IPS-18c (cell line): Measurements from ENCODE around the gene MIDN.

ENCODE experiments used
- H3K4me3 ChIP-seq: 2 replicates; pipeline ENCODE4 v1.7.0; 2013; ENCODE audit warnings: low read depth, mild to moderate bottlenecking, low read length, moderate library complexity; ENCODE audit not compliant: insufficient read depth
- H3K9me3 ChIP-seq: one replicate; pipeline ENCODE4 v1.6.1; 2013; ENCODE audit warnings: mild to moderate bottlenecking, low read length, moderate library complexity; ENCODE audit not compliant: control insufficient read depth, insufficient read depth

MIDN gene

GRCh38 chr19:1280636-1281568 is 32.5 kb downstream of the MIDN start:
- no peak overlapping the region for H3K4me3 ChIP-seq
- H3K9me3 ChIP-seq, result no peaks in the 10 kb centered on the region

DNA sequence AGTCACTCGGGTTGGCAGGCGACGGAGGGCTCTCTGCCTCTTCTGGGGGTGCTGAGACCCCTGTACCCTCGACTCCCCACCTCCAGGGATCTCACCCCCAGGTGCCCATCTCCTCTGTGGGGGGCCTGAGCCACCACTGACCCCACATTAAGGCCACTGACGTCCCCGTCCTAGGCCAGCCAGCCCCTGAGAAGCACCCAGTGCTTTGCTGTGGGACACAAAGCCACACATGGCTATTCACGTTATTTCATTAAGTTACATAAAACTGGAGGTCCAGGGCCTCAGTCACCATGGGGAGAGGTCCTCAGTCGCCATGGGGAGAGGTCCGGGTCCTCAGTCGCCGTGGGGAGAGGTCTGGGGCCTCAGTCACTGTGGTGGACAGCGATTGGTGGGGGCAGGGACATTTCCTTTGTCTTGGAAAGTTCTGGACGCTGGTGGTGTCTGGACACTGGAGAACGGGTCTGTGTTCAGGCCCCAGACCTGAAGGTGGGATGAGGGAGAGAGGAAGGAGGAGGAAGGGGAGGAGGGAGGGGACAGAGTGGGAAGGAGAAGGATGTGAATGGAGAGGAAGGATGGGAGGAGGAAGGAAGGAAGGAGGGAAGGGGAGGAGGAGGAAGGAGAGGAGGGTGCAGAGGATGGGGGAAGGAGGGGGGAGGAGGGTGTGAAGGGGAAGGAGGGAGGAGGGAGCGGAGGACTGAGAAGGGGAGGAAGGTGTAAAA is 33.3 kb downstream of the MIDN start:
- no peak overlapping the region for H3K4me3 ChIP-seq
- no peaks in the 10 kb centered on the region for H3K9me3 ChIP-seq

GRCh38 chr19:1282588-1283206 is 34.3 kb downstream of the MIDN start:
- H3K4me3 ChIP-seq, result no peak overlapping the region
- H3K9me3 ChIP-seq, result no peaks in the 10 kb centered on the region

DNA sequence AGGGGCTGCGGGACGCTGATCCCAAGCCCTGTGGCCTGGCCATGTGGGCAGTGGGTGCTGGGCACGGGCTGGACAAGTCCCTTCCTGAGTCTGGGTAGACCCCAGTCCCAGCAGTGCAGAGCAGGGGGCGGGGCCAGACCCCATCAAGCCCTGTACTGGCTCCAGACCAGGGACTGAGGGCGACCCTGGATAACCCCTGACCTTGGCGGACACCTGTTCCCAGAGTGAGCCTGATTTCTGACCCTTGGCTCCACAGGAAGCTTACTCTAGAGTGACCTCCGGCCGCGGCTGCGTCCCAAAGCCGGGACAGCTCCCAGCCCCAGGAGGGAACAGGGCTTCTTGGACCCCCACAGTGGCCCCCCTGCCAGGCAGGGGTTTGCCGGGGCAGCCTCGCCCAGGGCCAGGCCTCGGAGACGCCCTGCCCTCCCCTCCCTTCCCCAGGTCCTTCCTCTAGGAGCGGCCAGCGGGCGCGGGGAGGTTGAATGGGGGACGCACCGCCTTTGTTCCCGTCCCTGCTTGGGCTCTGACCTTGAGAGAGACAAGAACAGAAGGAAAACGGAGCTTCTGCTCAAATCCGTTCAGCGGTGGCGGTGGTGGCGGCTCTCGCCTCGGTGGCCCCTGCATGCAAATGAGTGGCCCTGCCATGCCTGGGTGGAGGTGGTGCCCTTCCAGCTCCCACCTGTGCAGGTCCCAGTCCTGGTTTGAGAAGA is 35.0 kb downstream of the MIDN start:
- H3K9me3 ChIP-seq, result no peaks in the 10 kb centered on the region
- no peak overlapping the region for H3K4me3 ChIP-seq

DNA sequence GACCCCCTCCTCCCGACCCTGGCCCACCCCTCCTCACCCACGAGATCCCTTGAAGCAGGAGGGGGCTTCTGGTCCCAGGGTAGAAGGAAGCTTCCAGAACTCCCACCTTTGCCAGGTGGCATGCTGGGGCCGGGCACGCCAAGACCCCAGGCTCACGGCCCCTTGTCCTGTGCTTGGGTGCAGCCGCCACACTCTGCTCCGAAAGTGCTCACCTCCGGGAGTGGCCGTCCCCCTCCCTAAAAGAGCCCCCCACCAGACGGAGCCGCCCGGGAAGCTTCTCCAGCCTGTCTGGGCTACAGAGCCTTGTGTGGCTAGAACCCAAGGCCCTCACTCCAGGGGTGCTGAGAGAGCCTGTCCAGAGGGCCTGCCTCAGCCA is 35.5 kb downstream of the MIDN start:
- H3K9me3 ChIP-seq, result no peaks in the 10 kb centered on the region
- H3K4me3 ChIP-seq, result no peak overlapping the region

GRCh38 chr19:1284293-1284978 is 36.1 kb downstream of the MIDN start:
- H3K9me3 ChIP-seq, result no peaks in the 10 kb centered on the region
- no peak overlapping the region for H3K4me3 ChIP-seq

GRCh38 chr19:1284979-1285736 is 36.8 kb downstream of the MIDN start:
- Histone ChIP-seq H3K4me3 (peak overlapping the region; percentile 31; the same call in 1 of the 2 replicates), H3K9me3 (no peaks in the 10 kb centered on the region)

- no peaks in the 10 kb centered on the region for H3K9me3 ChIP-seq
- peak within 1 kb of the TSS; percentile 55 for H3K4me3 ChIP-seq
Measured at GRCh38 chr19:1285737-1286360, 37.5 kb downstream of the MIDN start, which contains the start of gene EFNA2. Gene EFNA2 (plus strand): TSS chr19:1285873. CDS start chr19:1286169, 296 bp downstream.

GRCh38 chr19:1286487-1287353 is 38.3 kb downstream of the MIDN start:
- Histone ChIP-seq H3K9me3 (no peaks in the 10 kb centered on the region), H3K4me3 (peak overlapping the region; percentile 55)

- H3K4me3 ChIP-seq, result no peak overlapping the region
Measured at GRCh38 chr19:1287354-1288225, 39.2 kb downstream of the MIDN start.

DNA sequence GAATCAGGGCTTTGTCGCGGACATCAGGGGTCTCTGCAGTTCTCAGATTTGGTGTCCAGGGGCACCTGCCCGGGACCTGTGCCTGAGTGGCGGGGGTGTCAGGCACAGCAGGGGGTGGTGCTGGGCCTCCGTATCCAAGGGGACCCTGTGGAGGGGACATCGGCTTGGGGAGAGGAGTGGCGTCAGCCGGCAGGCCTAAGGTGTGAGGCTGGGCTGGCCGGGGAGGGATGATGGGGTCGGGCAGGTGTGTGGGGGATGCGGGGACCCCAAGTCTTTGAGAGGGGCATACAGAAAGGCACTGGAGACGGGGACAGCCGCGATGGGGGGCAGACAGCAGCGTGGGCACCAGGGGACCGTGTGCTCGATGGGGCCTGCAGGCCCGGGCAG is 39.8 kb downstream of the MIDN start:
- H3K4me3 ChIP-seq, result no peak overlapping the region

More at GRCh38 chr19:1287354-1288225, 39.2 kb downstream of the MIDN start:
- H3K9me3 ChIP-seq, result no peaks in the 10 kb centered on the region

GRCh38 chr19:1288833-1289685 is 40.7 kb downstream of the MIDN start:
- Histone ChIP-seq H3K4me3 (no peak overlapping the region), H3K9me3 (no peaks in the 10 kb centered on the region)

More for the DNA sequence above, 39.8 kb downstream of the MIDN start:
- H3K9me3 ChIP-seq, result no peaks in the 10 kb centered on the region

- Histone ChIP-seq H3K4me3 (no peak overlapping the region), H3K9me3 (no peaks in the 10 kb centered on the region)
Measured at GRCh38 chr19:1289686-1290025, 41.3 kb downstream of the MIDN start.
